ENCODE data around the gene HK3.

The HK3 gene

DNA sequence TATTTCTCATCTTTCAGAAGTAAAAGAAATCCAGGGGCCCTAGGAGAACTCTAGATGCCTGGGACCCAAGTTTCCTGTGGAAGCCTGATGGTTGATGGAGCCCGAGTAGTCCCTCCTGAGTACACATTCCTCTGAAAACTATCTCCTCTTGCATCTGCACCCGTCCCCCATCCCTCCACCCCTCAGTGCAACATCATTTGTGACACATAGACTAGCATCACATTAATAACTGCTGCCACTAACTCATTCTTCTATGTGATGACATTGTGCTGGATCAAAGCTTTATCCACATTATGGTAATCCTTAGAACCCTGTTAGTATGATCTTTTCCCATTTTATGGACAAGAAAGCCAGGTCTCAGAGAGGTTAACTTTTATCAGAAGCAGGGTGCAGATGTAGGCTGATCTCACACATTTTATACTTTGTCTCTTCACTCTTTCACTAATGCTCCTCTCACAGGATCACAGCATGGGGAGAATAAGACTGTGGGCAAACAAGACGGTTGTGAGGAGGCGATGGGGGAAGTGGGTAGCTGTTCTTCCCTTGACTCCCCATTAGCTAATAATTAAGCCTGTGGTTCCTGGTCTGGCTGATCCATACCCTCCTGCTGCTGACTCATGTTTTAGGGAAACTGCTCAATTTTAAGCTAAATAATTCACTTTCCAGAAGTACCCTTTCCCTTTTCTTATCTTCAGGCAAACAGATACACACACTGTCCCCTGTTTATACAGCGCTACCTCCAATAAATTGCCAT is 3.9 kb upstream of the HK3 start:
- in situ Hi-C loops (cut with MboI; ENCODE audit: low sequenced_read_pairs): no loop called here

DNA sequence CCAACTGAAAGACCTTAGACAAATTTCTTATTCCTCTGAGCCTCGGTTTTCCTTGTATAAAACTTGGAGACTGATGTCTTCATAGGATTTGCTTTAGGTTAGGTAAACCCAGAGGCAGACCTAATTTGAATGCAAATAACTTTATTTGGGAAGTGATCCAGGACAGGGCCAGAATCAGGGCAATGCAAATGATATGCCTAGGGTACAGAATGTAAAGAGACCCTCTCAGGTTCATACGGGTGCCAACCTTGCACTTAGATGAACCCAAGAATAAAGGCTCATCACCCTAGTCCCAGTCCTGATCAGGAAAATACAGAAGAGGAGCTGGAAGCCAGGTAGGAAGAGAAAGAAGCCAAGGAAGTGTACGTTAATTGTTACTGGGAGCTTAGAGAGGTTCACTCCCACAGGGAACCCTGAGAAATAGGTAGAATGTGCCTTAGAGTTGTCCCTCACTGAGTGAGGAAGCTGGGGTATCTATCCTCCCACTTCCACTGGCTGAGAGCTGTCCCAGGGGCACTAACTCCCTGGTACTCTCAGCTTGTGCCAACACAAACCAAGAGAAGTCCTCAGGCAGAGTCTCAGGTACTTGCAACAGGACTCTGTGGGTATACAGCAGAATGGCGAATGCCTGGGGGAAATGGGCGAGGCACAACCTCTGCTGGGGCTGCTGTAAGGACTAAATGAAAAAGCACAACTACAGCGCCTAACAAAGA is 3.1 kb upstream of the HK3 start:
- in situ Hi-C loops (cut with MboI; ENCODE audit: low sequenced_read_pairs): no loop called here

DNA sequence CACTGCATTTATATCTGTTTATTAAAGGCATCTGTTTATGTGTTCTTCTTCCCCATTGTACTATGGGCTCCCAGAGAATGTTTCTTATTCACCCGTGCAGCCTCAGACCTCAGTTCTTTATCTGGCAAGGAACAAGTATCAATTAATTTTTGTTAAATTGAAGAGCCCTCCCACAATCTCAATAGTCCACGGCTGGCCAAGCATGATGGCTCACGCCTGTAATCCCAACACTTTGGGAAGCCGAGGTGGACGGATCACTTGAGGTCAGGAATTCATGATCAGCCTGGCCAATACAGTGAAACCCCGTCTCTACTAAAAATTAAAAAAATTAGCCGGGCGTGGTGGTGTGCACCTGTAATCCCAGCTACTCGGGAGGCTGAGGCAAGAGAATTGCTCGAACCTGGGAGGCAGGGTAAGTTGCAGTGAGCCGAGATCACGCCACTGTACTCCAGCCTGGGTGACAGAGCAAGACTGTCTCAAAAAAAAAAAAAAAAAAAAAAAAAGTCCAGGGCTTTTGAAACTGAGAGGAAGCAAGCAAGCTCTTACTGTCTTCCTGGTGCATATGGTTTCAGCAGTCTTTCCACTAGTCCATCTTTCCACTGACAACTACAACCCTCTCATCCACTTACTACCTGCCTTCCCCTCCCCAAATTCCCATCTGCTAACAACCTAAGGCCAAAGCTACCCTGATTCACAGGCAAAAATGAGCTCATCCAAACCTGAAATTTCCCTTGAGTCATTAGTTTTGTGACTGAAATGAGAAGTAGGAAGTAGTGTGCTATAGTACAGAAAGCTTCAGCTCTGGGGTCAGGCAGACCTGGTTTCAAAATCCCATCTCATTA is 2.3 kb upstream of the HK3 start:
- in situ Hi-C loops (cut with MboI; ENCODE audit: low sequenced_read_pairs): no loop called here

DNA sequence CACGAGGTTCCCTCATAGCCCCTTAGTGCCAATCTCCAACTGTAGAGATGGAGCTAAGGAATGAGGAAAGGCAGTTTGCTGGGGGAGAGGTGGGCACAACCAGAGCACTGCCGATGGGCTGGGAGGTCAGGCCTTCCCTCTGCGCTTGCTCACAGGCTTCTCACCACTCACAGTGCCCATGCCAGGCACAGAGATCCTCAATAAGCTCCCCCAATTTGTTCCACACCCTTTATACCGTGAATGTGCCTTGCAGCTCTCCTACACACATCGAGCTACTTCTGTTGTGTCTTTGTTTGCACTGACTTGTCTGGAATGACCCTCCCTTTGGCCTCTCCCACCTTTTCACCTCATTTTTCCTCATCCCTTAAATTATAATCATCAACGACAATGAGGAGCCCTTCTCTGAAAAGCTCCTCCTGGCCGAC is 1.6 kb upstream of the HK3 start:
- in situ Hi-C loops (cut with MboI; ENCODE audit: low sequenced_read_pairs): no loop called here

DNA sequence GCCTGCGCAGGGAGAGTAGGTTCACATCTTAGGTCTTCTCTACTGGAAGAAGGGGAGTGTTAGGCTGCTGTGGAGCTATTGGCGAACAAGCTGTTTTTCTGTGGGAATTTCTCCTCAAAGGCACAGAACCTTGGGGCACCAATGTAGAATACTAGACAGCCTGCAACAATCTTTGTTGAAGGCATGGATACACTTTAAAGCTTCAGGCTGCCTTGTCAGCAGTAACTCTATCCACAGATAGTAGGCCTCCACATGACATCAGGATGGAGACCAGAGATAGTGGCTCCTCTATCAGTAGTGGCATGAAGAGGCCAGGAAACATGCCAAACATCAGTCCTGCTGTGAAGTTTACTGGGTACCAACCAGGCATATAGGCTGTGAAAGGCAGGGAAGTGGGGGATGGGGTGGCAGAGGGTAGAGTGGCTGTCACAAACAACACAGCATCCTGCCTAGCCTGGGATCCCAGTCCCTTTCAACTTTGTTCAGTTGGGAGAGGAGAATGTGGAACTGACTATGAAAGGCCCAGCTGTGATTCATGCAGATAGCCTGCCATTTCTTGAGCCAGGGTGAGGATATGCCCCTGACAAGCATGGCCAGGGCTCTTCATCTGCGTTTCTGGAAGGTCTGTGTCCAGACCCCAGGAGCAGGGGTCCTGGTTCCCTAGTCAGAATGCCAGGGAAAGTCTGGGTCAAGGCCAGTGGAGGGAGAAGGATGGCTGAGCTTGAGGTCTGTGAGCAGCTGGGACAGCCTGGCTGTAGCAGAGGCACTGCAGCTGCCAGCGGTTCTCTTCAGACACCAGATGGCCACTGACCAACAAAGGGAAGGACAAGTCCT is 1.0 kb upstream of the HK3 start:
- in situ Hi-C loops (cut with MboI; ENCODE audit: low sequenced_read_pairs): no loop called here

DNA sequence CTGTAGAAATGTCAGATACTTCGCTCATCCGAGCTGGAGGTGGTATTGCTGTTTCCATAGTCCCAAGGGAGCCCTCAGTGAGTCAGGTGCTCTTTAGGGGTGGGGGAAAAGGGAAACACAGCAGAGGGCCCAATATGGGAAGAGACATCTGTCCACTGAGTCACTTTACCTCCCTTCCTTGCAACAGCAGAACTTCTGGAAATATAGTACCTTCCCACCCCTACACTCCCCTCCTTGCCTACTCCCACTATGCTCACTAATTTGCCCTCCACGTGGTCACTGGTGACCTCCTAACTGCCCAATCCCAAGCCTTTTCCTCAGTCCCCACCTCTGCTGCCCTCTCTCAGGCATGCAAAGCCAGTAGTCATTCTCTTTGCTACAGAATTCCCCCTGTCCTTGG is 1.9 kb downstream of the HK3 start:
- in situ Hi-C loops (cut with MboI; ENCODE audit: low sequenced_read_pairs): no loop called here

DNA sequence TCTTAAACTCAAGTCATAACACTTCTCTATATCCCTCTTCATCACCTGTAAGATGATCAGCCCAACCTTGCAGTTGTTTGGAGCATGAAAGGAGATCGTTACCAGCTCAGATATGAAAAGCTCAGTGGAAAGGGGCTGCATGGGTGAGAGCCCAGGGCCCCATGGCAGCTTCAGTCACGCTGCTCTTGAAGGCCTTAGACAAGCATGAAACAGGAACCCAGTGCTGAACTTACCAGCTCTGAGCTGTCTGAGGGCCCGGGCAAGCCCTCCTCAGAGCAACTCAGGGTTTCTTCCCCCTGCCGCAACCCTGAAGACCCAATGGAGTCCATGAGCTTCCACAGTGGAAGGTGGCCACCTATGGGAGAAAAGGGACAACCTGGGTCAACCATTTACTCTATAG is 3.3 kb downstream of the HK3 start:
- in situ Hi-C loops (cut with MboI; ENCODE audit: low sequenced_read_pairs): no loop called here

DNA sequence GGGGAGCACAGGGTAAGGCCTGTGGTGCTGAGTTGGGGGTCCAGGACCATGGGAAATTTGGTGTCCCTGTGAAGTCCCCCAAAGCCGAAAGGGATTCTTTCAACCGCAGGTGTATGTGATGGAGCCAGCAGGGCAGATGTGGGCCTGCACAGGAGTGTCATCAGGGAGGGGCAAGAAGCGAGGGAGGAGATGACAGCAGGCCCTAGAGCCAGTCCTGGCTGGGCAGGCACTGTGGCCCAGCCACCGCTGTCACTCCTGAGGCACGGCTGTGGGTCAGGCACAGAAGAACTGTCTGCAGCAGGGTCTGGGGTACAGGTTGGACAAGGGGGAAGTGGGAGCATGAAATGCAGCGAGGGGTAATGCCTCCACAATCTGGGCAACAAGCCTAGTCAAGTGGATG is 4.8 kb downstream of the HK3 start:
- in situ Hi-C loops (cut with MboI; ENCODE audit: low sequenced_read_pairs): no loop called here

DNA sequence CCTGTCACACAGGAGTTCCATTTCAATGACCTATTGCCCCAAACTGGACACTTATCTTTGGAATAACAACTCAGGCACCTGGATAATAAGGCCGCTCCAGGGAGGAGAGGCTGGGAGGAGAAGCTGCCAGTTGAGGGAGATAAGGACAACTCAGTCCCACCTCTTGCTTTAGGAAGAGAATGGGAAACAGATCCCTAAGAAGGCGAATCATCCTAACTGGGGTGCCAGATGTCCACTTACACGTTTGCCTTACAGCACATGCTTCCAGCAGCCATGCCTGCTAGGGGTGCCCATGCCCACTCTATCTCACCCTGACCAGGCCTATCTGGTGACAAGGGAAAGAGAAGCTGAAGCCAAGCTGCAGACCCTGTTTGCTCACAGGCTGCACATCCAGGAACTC is 6.5 kb downstream of the HK3 start:
- in situ Hi-C loops (cut with MboI; ENCODE audit: low sequenced_read_pairs): no loop called here

DNA sequence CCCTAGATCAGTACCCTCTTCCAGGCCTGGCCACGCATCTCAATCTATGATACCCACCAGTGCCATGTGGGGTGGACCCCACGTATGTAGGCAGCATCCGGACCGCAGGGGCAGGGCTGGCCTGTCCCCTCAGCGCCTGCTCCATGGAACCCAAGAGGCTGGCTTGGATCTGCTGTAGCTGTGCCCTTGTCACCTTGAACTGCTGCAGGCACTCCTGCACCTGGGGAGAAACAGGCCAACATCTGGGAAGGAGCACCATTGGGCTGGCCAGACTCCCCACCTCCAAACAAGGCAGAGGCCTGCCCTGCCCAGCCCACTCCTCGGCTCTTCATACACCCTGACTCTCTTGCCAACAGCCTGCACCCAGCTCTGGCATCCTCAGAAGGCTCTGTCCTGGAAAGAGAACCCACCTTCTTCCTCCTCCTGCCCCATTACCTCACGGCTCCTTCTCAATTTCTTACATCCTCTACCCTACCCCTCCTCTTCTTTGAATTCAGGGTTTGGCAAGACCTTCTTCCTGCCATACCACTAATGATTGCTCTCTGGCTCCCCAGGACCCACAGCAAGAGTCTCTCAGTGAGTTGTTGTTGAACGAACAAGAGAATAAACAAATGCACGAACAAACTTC is 7.7 kb downstream of the HK3 start:
- in situ Hi-C loops (cut with MboI; ENCODE audit: low sequenced_read_pairs): no loop called here

DNA sequence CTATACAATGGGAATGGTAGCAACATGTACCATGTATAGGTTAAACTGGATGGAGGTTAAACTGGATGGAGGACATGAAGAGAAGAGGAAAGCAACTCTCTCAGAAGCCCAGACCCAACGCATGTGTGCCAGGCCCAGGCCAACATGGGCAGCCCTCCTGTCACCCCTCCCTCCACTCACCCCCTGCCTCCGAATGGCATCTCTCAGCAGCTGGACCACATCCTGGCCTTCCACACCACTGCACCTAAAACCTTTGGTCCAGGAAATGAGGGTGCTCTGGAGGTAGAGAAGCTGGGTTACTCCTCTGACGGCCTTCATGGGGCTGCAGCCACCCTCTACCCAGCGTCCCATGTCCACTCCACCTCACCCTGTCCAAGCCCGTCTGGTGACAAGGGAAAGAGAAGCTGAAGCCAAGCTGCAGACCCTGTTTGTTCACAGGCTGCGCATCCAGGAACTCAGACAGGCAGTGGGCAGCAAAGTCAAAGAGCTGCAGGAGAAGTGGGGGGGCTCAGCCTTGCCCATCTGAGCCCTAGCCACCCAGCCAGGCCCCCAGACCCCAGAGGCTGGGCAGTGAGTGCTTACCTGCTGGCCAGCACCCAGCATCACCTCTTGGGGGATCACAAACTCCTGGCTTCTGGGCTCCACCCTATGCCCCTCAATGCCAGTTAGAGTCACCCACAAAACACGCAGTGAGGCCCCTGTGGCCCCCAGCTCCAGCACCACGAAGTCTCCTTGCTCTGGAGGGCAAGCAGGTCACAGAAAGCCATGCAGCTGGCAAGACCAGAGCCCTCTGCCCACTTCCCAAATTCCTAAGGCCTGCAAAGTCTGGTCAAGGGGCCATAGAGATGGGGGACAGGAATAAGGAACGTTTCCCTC is 8.5 kb downstream of the HK3 start:
- in situ Hi-C loops (cut with MboI; ENCODE audit: low sequenced_read_pairs): no loop called here

DNA sequence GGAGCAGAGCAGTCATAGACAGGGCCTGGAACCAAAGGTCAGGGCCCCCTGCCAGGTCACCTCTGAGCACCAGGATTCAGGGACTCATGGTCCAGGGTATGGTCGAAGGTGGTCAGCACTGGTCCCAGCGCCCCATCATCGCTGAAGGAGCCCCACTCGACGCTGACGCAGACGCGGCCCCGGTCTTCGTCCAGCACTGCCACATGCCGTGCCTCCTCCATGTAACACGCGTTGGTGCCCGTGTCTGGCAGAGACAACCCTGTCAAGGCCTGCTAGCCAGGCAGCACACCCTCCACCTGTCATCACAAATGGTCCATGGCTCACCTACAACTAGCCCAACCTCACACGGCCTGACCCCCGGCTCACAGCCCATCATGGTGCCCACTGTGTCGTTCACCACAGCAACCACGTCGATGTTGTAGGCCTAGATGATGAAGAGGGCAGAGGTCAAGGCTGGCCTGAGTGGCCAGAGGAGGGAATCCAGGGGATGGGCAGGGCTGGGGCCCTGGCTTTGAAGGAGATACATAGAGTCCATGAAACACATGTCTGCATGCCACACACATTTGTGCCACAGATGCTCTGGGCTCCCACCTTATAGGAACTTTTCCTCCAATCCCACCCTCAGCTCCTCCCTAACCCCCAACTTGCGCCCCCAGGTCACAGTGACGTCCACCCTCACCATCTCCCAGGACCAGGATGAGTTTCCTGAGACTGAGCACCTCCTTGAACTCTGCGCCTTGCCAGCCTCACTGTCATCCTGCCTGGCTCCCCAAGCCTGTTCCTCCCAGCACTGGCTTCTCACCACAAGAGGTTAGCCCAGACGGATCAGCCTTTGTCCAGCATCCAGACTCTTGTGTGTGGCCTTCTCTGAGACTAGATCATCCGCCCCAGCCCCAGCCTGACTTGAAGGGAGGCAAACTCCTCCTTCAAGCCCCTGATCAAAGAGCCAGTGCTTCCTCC is 9.5 kb downstream of the HK3 start:
- in situ Hi-C loops (cut with MboI; ENCODE audit: low sequenced_read_pairs): no loop called here

DNA sequence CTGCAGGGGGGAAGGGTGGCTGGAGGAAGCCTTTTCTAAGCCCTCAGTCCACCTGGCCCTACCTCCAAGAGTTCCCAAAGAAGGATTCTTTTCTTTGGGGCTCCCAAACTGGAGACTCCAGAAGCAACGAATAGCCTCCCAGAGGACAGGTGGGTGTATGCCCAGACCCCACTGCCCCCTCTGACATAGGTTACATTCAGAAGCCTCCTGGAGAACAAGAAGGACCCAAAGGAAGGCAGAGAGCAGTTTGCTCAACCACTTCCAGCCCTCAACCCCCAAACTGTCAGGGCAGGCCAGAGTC is 10.3 kb downstream of the HK3 start:
- in situ Hi-C loops (cut with MboI; ENCODE audit: low sequenced_read_pairs): no loop called here

DNA sequence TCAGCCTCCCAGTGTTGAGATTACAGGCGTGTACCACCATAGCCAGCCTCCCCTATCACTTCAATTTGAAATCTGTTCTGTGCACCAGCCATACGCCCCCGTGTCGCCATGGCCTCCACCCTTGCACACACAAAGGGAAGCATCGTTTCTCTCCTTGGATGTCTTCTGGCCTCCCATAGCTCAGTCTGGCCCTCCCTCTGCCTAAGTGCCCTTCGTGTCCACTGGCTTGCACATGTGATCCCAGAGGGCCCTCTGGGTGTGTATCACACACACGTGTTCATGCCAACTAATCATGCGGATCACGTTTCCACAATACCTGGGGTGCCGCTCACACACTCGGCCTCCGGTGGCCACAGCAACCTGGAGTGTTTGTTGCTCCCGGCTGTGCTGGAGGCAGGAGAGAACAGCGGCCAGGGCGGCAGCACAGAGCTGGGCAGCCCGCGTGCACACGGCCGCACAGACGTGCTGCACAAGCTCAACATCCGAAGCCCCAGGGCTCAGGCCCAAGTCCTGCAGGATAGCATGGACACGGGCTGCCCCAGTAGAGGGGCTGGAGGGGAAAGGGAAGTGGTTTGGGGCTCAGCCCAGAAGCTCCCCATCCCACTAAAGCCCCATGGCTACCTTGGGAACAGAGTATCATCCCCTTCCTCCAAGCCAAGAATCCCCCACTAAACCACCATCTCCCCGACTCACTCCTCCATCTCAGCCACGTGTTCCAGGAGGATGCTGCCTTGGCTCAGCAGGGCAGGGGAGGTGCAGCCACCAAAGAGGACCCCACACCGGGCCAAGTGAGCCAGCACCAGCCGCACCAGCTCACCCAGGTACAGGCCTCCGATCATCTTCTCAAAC is 10.9 kb downstream of the HK3 start:
- in situ Hi-C loops (cut with MboI; ENCODE audit: low sequenced_read_pairs): no loop called here

DNA sequence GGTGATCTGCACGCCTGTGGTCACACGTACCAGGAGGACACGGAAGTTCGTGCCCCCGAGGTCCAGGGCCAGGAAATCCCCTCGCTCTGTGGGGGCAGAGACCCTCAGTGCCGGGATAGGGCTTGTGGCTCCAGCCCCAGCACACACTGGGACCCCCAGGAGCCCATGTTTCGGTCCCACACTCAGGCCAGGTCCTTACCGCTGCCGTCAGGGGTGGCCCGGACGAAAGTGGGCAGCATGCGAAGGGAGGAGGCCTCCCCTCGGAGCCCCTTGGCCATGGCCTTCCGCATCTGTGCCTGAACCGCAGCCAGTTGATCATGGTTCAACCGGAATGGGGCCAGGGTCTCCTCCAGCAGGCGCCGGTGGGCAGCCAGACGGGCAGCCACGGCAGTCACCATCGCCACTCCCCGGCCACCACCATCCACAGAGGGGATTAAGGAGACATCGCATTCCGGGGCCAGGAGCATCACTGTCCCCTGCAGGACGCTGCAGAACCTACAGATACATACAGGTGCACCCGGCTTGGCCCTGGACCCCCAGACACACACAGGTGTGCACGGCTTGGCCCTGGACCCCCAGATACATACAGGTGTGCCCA is 11.8 kb downstream of the HK3 start:
- in situ Hi-C loops (cut with MboI; ENCODE audit: low sequenced_read_pairs): no loop called here

DNA sequence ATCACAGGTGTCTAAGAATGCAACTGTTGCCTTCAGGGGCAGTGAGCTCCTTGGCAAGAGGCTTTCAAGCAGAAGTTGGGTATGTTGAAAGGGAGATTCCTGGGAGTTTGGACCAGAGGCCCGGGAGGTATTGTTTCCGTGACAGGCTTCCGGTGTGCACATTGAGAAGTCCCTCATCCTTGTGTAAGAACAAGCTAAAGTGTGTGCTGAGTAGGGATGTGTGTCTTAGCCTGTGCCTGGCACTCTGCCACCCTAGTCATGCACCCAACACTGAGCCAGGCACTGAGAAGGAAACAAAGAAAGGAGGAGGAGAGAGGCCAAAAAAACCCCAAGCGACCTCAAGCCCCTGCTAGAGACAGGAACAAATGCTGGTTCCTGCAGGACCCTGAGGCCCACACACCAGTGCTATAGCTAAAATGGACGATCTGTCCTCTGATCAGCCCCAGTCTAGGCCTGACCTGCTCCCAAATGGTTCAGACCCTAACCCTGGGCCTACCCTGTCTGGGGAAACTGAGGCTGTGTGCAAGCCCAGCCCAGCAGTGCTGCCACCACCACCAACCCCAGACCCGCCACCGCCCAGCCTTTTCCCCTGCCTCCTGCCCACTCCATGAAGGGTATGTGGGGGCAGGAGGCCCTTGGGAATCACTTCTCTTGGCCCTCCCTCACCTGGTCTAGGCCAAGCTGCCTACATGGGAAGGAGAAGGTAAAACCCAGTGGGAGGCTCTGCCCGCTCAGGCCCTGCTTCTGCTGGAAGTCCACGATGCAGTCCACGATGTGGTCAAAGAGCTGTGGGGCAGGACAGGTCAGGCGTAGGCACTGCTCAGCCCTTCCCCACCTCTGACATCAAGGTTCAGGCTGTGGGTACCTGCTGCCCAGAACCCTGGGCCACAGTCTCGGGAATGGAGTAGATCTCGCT is 12.6 kb downstream of the HK3 start:
- in situ Hi-C loops (cut with MboI; ENCODE audit: low sequenced_read_pairs): no loop called here
